IMR-90 (cell line): ENCODE measurements around the gene P2RX3. TPM values are rescaled to one million over a fixed set of nuclear protein-coding genes. Genes with fewer than 3 reads are reported as not detected.

ENCODE experiments used
- ATAC-seq: fragments of 200-7000 bp; cut with Tn5 transposase; 2 replicates; pipeline ENCODE4 v1.9.1; 2020; ENCODE audit warnings: low read depth, mild to moderate bottlenecking, moderate library complexity
- BruUV-seq: library from RNA; stranded (reverse); fragments of 400-500 nt; replicated peaks from 2 replicates; lab custom pipeline; 2021; lab: Mats Ljungman, UMichigan
- CTCF ChIA-PET: fragments of 300-600 bp; formaldehyde crosslinking; extraction: SDS; loops from one replicate; lab custom pipeline; 2021; ENCODE audit warnings: antibody characterized with exemption; lab: Yijun Ruan, JAX
- POLR2A ChIA-PET: fragments of 300-600 bp; sonication (Branson Sonifier 250); formaldehyde crosslinking; loops from one replicate; lab custom pipeline; 2022; ENCODE audit warnings: antibody characterized with exemption; ENCODE audit not compliant: unreplicated experiment; lab: Charles Lee
- DNase-seq: peaks from one replicate; pipeline ENCODE4 v3.0.0; 2013
- H2AFZ ChIP-seq: replicated peaks from 2 replicates; pipeline ENCODE3; 2013; ENCODE audit warnings: low read length, mild to moderate bottlenecking; ENCODE audit not compliant: poor library complexity
- H2AK5ac ChIP-seq: 2 replicates; pipeline ENCODE4 v1.6.1; 2013; ENCODE audit warnings: low read depth, low read length, inconsistent platforms
- H2AK9ac ChIP-seq: replicated peaks from 2 replicates; pipeline ENCODE3; 2013; ENCODE audit warnings: mild to moderate bottlenecking, low read depth, low read length, moderate library complexity; ENCODE audit not compliant: poor library complexity
- H2BK120ac ChIP-seq: 2 replicates; pipeline ENCODE4 v1.6.1; 2013; ENCODE audit warnings: low read depth, low read length, inconsistent platforms
- H2BK15ac ChIP-seq: 3 replicates; pipeline ENCODE4 v1.6.1; 2013; ENCODE audit warnings: low read depth, low read length, inconsistent platforms
- H2BK20ac ChIP-seq: 2 replicates; pipeline ENCODE4 v1.6.1; 2013; ENCODE audit warnings: low read depth, mild to moderate bottlenecking, inconsistent platforms, low read length, moderate library complexity
- H2BK5ac ChIP-seq: 2 replicates; pipeline ENCODE4 v1.6.1; 2013; ENCODE audit warnings: mild to moderate bottlenecking, low read depth, low read length, inconsistent platforms; ENCODE audit not compliant: poor library complexity, severe bottlenecking
- H3K14ac ChIP-seq: replicated peaks from 2 replicates; pipeline ENCODE4 v1.6.1; 2013; ENCODE audit warnings: low read depth, low read length, inconsistent platforms
- H3K18ac ChIP-seq: 2 replicates; pipeline ENCODE4 v1.6.1; 2013; ENCODE audit warnings: low read depth, low read length, control low read depth
- H3K23ac ChIP-seq: 2 replicates; pipeline ENCODE4 v1.6.1; 2013; ENCODE audit warnings: low read depth, low read length, inconsistent platforms
- H3K27ac ChIP-seq: 2 replicates; pipeline ENCODE4 v1.5.1; 2013; ENCODE audit warnings: mild to moderate bottlenecking, control low read depth, low read length; ENCODE audit not compliant: insufficient read depth
- H3K27me3 ChIP-seq: 2 replicates; pipeline ENCODE4 v1.6.1; 2013; ENCODE audit warnings: low read length; ENCODE audit not compliant: control insufficient read depth, insufficient read depth
- H3K36me3 ChIP-seq: 2 replicates; pipeline ENCODE4 v1.6.1; 2013; ENCODE audit warnings: low read length, mixed read lengths; ENCODE audit not compliant: control insufficient read depth, insufficient read depth
- H3K4ac ChIP-seq: 2 replicates; pipeline ENCODE4 v1.6.1; 2013; ENCODE audit warnings: low read depth, low read length, inconsistent platforms
- H3K4me1 ChIP-seq: 2 replicates; pipeline ENCODE4 v1.6.1; 2013; ENCODE audit warnings: low read length, mixed read lengths; ENCODE audit not compliant: control insufficient read depth, insufficient read depth
- H3K4me2 ChIP-seq: 2 replicates; pipeline ENCODE4 v1.6.1; 2013; ENCODE audit warnings: low read depth, mild to moderate bottlenecking, control low read depth, low read length, moderate library complexity
- H3K4me3 ChIP-seq: 2 replicates; pipeline ENCODE4 v1.5.1; 2013; ENCODE audit warnings: low read depth, mild to moderate bottlenecking, control low read depth, low read length, moderate library complexity; ENCODE audit not compliant: insufficient read depth
- H3K56ac ChIP-seq: 2 replicates; pipeline ENCODE4 v1.6.1; 2013; ENCODE audit warnings: low read length, inconsistent platforms; ENCODE audit not compliant: insufficient read depth; ENCODE audit errors: extremely low read depth
- H3K79me1 ChIP-seq, 2 experiments: 2 replicates each; pipeline ENCODE4 v1.6.1; 2013; ENCODE audit warnings: low read length in 2 of 2, inconsistent platforms in 1 of 2, low read depth in 1 of 2
- H3K9ac ChIP-seq: 2 replicates; pipeline ENCODE4 v1.6.1; 2013; ENCODE audit warnings: low read depth, low read length, control low read depth
- H3K9me1 ChIP-seq: 2 replicates; pipeline ENCODE4 v1.6.1; 2013; ENCODE audit warnings: low read length, inconsistent platforms; ENCODE audit not compliant: insufficient read depth
- H3K9me3 ChIP-seq: 2 replicates; pipeline ENCODE4 v1.6.1; 2013; ENCODE audit warnings: low read length; ENCODE audit not compliant: control insufficient read depth, insufficient read depth
- H4K20me1 ChIP-seq: 2 replicates; pipeline ENCODE4 v1.6.1; 2013; ENCODE audit warnings: low read length, inconsistent platforms; ENCODE audit not compliant: insufficient read depth
- H4K5ac ChIP-seq: 2 replicates; pipeline ENCODE4 v1.6.1; 2013; ENCODE audit warnings: mild to moderate bottlenecking, low read depth, low read length, control low read depth
- H4K8ac ChIP-seq, 2 experiments: 2 replicates each; pipeline ENCODE4 v1.6.1; 2013; ENCODE audit warnings: low read depth in 2 of 2, low read length in 2 of 2, control low read depth in 1 of 2, inconsistent platforms in 1 of 2
- H4K91ac ChIP-seq: 2 replicates; pipeline ENCODE4 v1.6.1; 2013; ENCODE audit warnings: low read depth, low read length, inconsistent platforms; ENCODE audit not compliant: insufficient read depth
- BHLHE40 ChIP-seq: fragments of 150-350 bp; IDR thresholded peaks from 2 replicates; pipeline ENCODE4 v1.6.1; 2016; ENCODE audit warnings: mild to moderate bottlenecking, low read depth, low read length
- CEBPB ChIP-seq: IDR thresholded peaks from 2 replicates; pipeline ENCODE4 v1.6.1; 2012; ENCODE audit warnings: low read depth, low read length, improper control_type of control experiment
- CHD1 ChIP-seq: IDR thresholded peaks from 2 replicates; pipeline ENCODE4 v1.6.1; 2012; ENCODE audit warnings: low read depth, low read length, improper control_type of control experiment
- ELK1 ChIP-seq: fragments of 150-350 bp; IDR thresholded peaks from 2 replicates; pipeline ENCODE4 v1.6.1; 2016; ENCODE audit warnings: low read depth, mild to moderate bottlenecking, low read length, moderate library complexity, borderline replicate concordance
- FOS ChIP-seq: fragments of 150-350 bp; IDR thresholded peaks from 2 replicates; pipeline ENCODE4 v1.6.1; 2016; ENCODE audit warnings: low read depth, low read length
- MAFK ChIP-seq: IDR thresholded peaks from 2 replicates; pipeline ENCODE4 v1.6.1; 2012; ENCODE audit warnings: low read depth, low read length, improper control_type of control experiment
- MAZ ChIP-seq: IDR thresholded peaks from 2 replicates; pipeline ENCODE4 v1.6.1; 2012; ENCODE audit warnings: low read depth, mild to moderate bottlenecking, low read length, improper control_type of control experiment, moderate library complexity, borderline replicate concordance
- MXI1 ChIP-seq: IDR thresholded peaks from 2 replicates; pipeline ENCODE4 v1.6.1; 2012; ENCODE audit warnings: low read depth, mild to moderate bottlenecking, low read length, moderate library complexity, borderline replicate concordance
- NFE2L2 ChIP-seq: fragments of 150-350 bp; IDR thresholded peaks from 2 replicates; pipeline ENCODE4 v1.6.1; 2016; ENCODE audit warnings: low read depth, mild to moderate bottlenecking, low read length
- POLR2A ChIP-seq: IDR thresholded peaks from 2 replicates; pipeline ENCODE4 v1.6.1; 2012; ENCODE audit warnings: mild to moderate bottlenecking, low read depth, low read length
- RAD21 ChIP-seq: IDR thresholded peaks from 2 replicates; pipeline ENCODE4 v1.6.1; 2012; ENCODE audit warnings: low read length, improper control_type of control experiment
- RCOR1 ChIP-seq: IDR thresholded peaks from 2 replicates; pipeline ENCODE4 v1.6.1; 2012; ENCODE audit warnings: mild to moderate bottlenecking, low read length, improper control_type of control experiment; ENCODE audit not compliant: insufficient replicate concordance
- RFX5 ChIP-seq: IDR thresholded peaks from 2 replicates; pipeline ENCODE4 v1.8.0; 2012; ENCODE audit warnings: low read depth, mild to moderate bottlenecking, low read length, moderate library complexity
- SMC3 ChIP-seq: fragments of 150-350 bp; IDR thresholded peaks from 2 replicates; pipeline ENCODE4 v1.6.1; 2016; ENCODE audit warnings: low read depth, mild to moderate bottlenecking, antibody characterized with exemption, low read length, moderate library complexity
- WGBS, 2 experiments: methylation state at CpG; one replicate each; pipeline versions ENCODE4 v1.1.5 to v1.1.7; 2013; ENCODE audit warnings: missing lambda C conversion rate in 2 of 2; ENCODE audit not compliant: insufficient read length in 1 of 2; ENCODE audit errors: extremely low coverage in 2 of 2; 5-methylcytosine and 5-hydroxymethylcytosine counted together
- dilution Hi-C: fragments of 300-500 bp; cut with HindIII; formaldehyde crosslinking; loops from one replicate; pipeline ENCODE4 v1.14.3; 2018; ENCODE audit warnings: low sequenced_read_pairs; ENCODE audit not compliant: unreplicated experiment
- in situ Hi-C: fragments of 300-500 bp; cut with MboI; formaldehyde crosslinking; loops from 3 replicates; pipeline ENCODE4 v1.14.3; 2019; ENCODE audit warnings: low sequenced_read_pairs, inconsistent platforms, mixed read lengths
- intact Hi-C: fragments of 100-400 bp; cut with micrococcal nuclease; formaldehyde crosslinking; loops from 2 replicates; pipeline ENCODE4 v1.10.0; 2022
- polyA plus RNA-seq, 3 experiments: library from polyadenylated mRNA; depleted of rRNA; stranded (reverse); fragments of >200 nt; gene quantifications; 2 replicates each; pipeline ENCODE4 v1.2.3, GENCODE V29; 2012; ENCODE audit warnings: low replicate concordance in 1 of 3
- total RNA-seq: library from RNA; depleted of rRNA; stranded (reverse); fragments of >200 nt; gene quantifications from 2 replicates; pipeline ENCODE4 v1.2.3, GENCODE V29; 2012
- TF ChIP-seq, protein P1 (sequence below): conservative IDR thresholded peaks from 2 replicates; pipeline ENCODE4 v1.5.1; 2012; ENCODE audit warnings: mild to moderate bottlenecking, low read depth, low read length, improper control_type of control experiment
- TF ChIP-seq, protein P2 (sequence below): fragments of 150-350 bp; IDR thresholded peaks from 2 replicates; pipeline ENCODE4 v1.6.1; 2017; ENCODE audit warnings: mild to moderate bottlenecking, antibody characterized with exemption, low read length, low read depth

Gene P2RX3
- total and polyA plus RNA-seq, 2 of the 4 experiments (the other 2 are of a cell fraction) = not detected

- TF ChIP-seq MXI1 (no peak), ELK1 (no peak), POLR2A (no peak), MAFK (no peak), RCOR1 (no peak), CEBPB (no peak), NFE2L2 (no peak), BHLHE40 (no peak), RFX5 (no peak), FOS (no peak), MAZ (no peak), CHD1 (no peak), RAD21 (no peak), SMC3 (no peak)
- TF ChIP-seq, protein P1, sequence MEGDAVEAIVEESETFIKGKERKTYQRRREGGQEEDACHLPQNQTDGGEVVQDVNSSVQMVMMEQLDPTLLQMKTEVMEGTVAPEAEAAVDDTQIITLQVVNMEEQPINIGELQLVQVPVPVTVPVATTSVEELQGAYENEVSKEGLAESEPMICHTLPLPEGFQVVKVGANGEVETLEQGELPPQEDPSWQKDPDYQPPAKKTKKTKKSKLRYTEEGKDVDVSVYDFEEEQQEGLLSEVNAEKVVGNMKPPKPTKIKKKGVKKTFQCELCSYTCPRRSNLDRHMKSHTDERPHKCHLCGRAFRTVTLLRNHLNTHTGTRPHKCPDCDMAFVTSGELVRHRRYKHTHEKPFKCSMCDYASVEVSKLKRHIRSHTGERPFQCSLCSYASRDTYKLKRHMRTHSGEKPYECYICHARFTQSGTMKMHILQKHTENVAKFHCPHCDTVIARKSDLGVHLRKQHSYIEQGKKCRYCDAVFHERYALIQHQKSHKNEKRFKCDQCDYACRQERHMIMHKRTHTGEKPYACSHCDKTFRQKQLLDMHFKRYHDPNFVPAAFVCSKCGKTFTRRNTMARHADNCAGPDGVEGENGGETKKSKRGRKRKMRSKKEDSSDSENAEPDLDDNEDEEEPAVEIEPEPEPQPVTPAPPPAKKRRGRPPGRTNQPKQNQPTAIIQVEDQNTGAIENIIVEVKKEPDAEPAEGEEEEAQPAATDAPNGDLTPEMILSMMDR = no peak
- TF ChIP-seq, protein P2, sequence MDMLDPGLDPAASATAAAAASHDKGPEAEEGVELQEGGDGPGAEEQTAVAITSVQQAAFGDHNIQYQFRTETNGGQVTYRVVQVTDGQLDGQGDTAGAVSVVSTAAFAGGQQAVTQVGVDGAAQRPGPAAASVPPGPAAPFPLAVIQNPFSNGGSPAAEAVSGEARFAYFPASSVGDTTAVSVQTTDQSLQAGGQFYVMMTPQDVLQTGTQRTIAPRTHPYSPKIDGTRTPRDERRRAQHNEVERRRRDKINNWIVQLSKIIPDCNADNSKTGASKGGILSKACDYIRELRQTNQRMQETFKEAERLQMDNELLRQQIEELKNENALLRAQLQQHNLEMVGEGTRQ = no peak
- Histone ChIP-seq H3K36me3 (no peaks in the 10 kb centered on the region), H3K79me1 (no peaks in the 10 kb centered on the region), H2AFZ (no peak overlapping the region), H3K9me1 (no peaks in the 10 kb centered on the region), H3K23ac (no peak overlapping the region), H3K9ac (no peak overlapping the region), H3K4me2 (no peak overlapping the region), H2BK15ac (no peak overlapping the region), H4K8ac (peak overlapping the region in 1 of 2 experiments; percentile 83; a peak in 2 of 4 replicates), H2AK9ac (no peak overlapping the region), H3K4ac (no peak overlapping the region), H4K5ac (no peak overlapping the region), H3K18ac (no peak overlapping the region), H3K27ac (no peak overlapping the region), H4K91ac (no peak overlapping the region), H3K4me3 (no peak overlapping the region), H2AK5ac (no peak overlapping the region), H3K56ac (no peak overlapping the region), H3K4me1 (peaks cover 2% of the 10 kb centered on the region; the same call in 1 of the 2 replicates), H2BK5ac (no peak overlapping the region), H3K9me3 (no peaks in the 10 kb centered on the region), H3K27me3 (peaks cover 17% of the 10 kb centered on the region; the same call in 1 of the 2 replicates), H2BK20ac (no peak overlapping the region), H2BK120ac (no peak overlapping the region), H3K14ac (no peak overlapping the region), H4K20me1 (no peaks in the 10 kb centered on the region)
- intact Hi-C loops = loop anchor here (1.0 to 10.0 kb wide), 5 partner anchors 112 to 1180 kb away; no protein-coding TSS in a partner anchor
- POLR2A ChIA-PET = no interaction called here
- no peak for ATAC-seq
- WGBS, 2 experiments = 100% methylated on average over 4 of the region's 10 CpGs; no CpG with 5 or more reads in 1 of the 2 experiments
- CTCF ChIA-PET = no interaction called here
- DNase-seq = no peak
- in situ Hi-C loops = loop anchor here (5.0 kb wide), 1 partner anchor 182 kb away; no protein-coding TSS in a partner anchor
- no TSS peak for BruUV-seq
- dilution Hi-C loops = no loop called here
These were observed 6.7 kb downstream of the P2RX3 start for GRCh38 chr11:57344826-57345225.
